ENCODE measurements around the gene ST6GALNAC5.
A peak's percentile ranks its signal among the peaks of the same experiment; 100 is the strongest.

ST6GALNAC5 gene

DNA sequence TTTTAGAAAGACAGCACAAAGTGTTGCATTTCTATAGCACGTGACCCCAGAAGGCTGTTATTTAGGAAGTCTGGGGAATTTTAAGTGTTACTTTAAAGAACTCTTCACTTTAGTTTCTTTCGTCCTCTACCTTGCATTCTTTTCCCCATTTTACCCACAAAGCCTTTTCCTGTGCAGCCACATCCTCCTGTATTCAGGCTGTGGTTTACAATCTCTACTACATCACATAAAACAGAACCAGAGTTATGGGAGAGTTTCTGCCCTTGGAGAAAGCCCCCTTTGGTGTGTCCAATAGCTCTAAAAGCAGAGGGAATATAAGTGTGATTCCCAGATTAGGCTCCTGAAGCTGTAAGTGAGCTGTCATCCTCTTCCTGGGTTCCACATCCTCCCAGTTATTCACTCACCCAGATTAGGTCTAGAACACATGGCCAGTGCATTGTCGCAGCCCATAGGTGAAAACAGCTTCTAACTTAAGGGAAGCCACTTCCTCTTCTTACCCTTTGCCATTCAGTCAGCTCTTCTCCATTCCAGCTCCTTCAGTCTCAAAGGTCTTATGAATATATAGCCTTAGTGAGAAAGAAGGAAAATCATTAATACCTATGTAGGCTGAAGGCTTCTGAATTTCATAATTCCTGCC lies 180.8 kb downstream of the ST6GALNAC5 start:
- DNase-seq (ENCODE audit: low read depth in 2 of 2), result no peak

DNA sequence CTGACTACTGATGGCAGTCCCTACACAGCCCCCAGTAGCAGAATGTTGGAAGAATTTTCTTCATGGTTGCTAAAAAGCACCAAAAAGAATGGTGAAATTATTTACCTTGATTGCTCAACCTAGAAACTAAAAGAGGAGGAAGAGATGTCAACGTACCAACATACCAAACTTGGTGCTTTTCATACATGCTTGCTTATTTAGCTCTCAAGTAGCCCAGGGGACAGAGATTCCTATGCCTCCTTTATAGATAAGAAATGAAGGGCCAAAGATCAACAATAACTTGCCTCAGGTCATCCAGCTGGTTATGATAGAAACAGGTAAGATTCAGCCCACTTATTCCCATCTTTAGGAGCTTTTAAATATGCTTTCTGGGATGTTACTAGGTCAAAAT lies 181.3 kb downstream of the ST6GALNAC5 start:
- DNase-seq (ENCODE audit: low read depth in 2 of 2), result no peak

GRCh38 chr1:77051425-77051824 lies 184.1 kb downstream of the ST6GALNAC5 start:
- DNase-seq (ENCODE audit: low read depth in 2 of 2), result no peak

DNA sequence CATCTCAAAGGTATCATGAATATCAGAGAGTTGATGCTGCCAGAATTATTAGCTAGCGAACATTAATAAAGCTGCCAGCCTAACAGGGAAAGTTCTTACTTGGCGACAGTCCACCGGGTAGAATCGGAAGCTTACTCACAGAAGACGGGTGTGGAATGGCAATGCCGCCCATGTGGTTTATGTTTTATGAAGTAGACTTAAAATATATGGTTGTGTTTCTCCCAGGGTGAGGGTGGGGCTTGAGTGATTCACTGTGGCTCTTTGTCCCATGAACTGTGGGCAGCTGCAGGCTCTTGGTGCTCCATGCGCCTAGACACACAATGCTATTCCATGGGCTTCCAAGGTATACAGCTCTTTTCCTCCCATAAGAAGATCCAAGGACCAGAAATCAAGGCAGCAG lies 189.2 kb downstream of the ST6GALNAC5 start:
- no peak for DNase-seq (ENCODE audit: low read depth in 2 of 2)

GRCh38 chr1:77057994-77058585 lies 190.8 kb downstream of the ST6GALNAC5 start:
- no peak for DNase-seq (ENCODE audit: low read depth in 2 of 2)

GRCh38 chr1:77060000-77060399 lies 192.7 kb downstream of the ST6GALNAC5 start:
- DNase-seq (ENCODE audit: low read depth in 2 of 2), result no peak

DNA sequence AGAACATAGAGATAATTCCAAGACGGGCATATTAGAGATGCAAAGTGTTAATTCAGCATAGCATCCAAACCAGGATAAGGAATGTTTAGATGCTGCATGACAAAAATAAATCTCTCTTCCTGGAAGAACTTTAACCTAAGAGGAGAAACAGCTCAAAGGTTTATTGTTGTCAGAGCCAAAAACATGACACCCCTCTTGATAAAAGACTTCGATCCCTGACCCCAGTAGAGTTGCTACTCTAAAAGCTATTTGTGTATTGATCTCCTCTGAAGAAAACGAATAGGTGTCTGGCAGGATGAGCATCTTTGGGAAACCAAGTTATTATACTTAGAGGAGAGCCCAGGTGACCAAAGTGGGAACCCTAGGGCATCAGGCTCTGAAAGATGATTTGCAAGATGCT lies 193.9 kb downstream of the ST6GALNAC5 start:
- DNase-seq (ENCODE audit: low read depth in 2 of 2), result no peak

DNA sequence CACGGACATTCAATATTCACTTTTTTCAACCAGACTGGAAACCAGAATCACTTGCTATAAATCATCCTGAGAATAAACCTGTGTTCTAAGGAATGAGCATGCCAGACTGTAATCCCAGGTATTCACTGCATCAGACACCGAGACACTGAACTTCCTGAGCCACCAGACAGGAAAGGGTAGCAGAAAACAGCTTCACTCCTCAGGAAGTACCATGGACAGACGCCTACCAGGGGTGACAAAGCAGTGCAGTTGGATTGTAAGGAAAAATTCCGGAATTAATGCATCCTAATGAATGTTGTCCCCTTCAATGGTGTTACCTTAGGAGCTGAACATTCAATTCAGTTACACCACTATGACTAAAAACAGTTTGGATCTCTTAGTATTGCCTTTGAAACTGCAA lies 195.8 kb downstream of the ST6GALNAC5 start:
- no peak for DNase-seq (ENCODE audit: low read depth in 2 of 2)

GRCh38 chr1:77064246-77064645 lies 197.0 kb downstream of the ST6GALNAC5 start:
- DNase-seq (ENCODE audit: low read depth in 2 of 2), result no peak

DNA sequence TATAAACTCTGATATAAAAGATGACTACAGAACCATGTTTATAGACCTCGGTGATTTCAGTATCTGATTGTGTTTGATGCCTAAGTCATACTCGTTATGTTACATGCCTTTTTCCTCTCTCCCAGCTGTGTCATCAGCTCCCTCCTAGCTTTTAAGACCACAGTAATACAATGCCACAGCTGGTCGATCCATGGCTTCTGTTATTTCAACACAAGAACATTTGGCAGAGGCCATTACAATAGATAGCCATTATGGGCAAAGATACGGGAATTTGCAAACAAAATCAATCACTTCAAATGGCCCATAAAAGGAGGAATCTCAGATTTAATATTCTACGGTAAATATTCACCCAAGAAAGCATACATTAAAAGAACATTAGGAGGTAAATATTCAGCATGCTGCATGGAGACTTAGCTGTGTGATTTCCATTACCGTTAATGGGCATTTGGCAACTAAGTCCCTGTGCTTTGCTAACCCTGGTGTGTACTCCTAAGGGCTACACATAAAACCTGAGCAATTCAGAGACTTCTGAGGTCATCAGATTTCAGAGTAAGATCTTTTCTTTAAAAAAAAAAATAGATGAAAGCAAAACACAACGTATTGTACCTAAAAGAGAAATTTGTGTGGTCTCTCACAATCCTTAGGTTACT lies 198.5 kb downstream of the ST6GALNAC5 start:
- no peak for DNase-seq (ENCODE audit: low read depth in 2 of 2)

DNA sequence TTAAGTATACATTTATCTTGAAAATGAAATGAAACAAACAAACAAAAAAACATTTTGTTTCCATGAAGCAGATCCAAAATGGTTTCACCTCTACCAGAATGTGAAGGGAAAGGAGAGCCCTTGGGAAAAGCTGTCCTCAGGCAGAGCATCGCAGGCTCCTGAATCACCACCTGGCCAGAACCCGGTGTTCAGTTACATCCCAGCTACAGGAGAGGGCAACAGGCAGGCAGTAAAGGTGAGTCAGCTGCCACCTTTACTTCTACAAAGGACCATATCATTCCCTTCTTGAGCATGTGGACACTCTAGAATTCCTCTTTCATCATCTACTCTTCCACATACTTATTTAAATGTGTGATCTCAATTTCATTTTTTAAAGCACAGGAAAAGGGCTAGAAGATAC lies 200.7 kb downstream of the ST6GALNAC5 start:
- DNase-seq (ENCODE audit: low read depth in 2 of 2), result no peak

DNA sequence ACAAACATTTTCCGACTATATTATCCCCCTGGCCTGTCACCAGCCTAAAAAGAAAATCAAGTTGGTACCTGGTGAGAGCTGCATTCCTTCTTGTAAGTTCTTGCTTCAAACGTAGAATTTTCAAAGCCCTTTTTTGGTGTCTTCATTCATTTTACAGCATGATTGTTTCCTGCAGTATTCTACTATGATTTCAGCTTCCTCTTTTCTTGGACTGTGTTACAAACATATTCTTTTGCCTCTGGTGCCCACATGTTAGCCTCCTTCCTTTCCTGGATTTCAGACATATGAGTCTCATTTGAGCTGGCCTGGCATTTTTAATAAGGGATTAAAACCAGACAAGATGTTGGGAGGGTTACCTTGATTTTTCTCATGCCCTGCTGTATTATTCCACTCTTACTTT lies 209.5 kb downstream of the ST6GALNAC5 start:
- DNase-seq (ENCODE audit: low read depth in 2 of 2), result no peak

DNA sequence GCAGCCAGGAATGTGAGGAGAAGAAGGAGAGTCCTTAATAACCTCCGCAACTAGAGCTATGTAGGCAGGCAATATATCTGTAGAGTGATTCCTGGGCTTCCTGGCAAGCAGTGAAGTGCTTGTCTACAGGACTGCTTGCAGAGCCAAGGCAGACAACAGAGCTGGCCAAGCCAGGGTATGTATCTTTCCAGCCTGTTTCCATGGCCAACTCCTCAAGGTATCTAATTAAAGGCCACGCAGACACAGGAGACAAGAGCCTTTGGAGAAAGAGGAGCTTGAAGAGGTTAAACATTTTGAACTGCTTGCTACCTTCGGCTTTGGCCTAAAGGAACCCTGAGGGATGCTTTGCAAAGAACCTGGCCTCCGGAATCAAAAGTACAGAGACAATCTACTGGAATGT lies 214.6 kb downstream of the ST6GALNAC5 start:
- no peak for DNase-seq (ENCODE audit: low read depth in 2 of 2)

GRCh38 chr1:77084457-77084856 lies 217.2 kb downstream of the ST6GALNAC5 start:
- no peak for DNase-seq (ENCODE audit: low read depth in 2 of 2)

DNA sequence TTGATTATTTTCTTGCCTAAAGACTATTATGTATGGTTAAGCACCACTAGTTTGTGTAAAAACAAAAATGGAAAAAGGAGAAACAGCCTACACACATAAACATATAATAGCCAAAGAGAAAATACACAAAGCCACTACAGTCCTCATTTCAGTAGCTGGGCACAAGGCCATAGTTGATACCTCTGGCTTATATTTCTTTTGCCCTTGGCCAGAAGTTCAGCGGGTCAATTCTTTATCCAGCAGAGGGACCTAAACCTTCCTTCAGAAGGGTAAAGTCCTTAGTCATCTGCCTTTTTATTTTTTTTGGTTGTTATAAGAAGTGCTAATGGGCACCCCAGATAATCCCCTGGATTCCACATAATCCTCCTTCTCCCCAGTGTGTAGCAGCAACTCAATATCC lies 217.8 kb downstream of the ST6GALNAC5 start:
- DNase-seq (ENCODE audit: low read depth in 2 of 2), result no peak

GRCh38 chr1:77089756-77090155 lies 222.5 kb downstream of the ST6GALNAC5 start:
- DNase-seq (ENCODE audit: low read depth in 2 of 2), result no peak

GRCh38 chr1:77095236-77095635 lies 228.0 kb downstream of the ST6GALNAC5 start:
- no peak for DNase-seq (ENCODE audit: low read depth in 2 of 2)

DNA sequence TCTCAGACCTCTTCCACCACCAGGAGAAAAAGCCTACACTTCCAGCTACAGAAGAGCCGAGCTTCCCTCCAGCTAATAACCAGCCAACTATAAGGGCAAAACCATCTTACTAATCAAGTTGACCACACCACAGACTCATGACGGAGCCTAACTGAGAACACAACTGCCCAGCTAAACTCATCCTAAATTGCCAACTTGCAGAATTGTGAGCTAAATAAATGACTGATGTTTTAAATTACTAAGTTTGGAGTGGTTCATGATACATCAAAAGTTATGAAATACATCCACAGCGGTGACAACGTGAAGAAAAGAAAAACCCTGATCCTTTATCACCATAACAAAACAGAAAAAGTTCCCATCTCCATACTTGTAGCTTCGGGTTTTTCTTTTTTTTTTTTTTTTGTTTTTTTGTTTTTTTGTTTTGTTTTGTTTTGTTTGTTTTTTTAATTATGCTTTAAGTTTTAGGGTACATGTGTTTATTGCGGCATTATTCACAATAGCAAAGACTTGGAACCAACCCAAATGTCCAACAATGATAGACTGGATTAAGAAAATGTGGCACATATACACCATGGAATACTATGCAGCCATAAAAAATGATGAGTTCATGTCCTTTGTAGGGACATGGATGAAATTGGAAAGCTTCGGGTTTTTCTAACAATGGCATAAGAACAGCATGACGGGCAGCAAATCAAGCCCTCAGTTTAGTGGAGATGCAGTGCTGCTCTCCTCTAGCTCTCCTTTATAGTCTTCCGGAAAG lies 229.4 kb downstream of the ST6GALNAC5 start:
- no peak for DNase-seq (ENCODE audit: low read depth in 2 of 2)

DNA sequence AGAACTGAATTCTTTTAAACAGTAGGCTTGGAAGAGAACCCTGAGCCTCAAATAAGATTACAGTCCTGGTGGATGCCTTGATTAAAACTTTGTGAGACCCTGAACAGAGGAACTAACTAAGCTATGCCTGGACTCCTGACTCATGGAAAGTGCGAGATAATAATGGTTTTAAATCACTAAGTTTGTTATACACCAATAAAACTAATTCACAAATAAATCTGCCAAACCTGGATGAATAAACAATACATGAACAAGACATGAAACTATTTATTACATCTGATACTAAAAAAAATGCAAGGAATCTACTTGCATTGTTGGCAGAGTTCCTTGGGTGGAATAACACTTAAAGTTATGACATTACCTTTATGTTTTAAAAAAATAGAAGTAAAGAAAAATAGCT lies 233.6 kb downstream of the ST6GALNAC5 start:
- DNase-seq (ENCODE audit: low read depth in 2 of 2), result peak; percentile 8 to 18

- DNase-seq (ENCODE audit: low read depth in 2 of 2), result no peak
Measured at GRCh38 chr1:77103486-77103885, 236.2 kb downstream of the ST6GALNAC5 start.

- no peak for DNase-seq (ENCODE audit: low read depth in 2 of 2)
Measured at GRCh38 chr1:77104672-77105071, 237.4 kb downstream of the ST6GALNAC5 start.
